ENCODE measurements around the gene IMP3.

The IMP3 gene

DNA sequence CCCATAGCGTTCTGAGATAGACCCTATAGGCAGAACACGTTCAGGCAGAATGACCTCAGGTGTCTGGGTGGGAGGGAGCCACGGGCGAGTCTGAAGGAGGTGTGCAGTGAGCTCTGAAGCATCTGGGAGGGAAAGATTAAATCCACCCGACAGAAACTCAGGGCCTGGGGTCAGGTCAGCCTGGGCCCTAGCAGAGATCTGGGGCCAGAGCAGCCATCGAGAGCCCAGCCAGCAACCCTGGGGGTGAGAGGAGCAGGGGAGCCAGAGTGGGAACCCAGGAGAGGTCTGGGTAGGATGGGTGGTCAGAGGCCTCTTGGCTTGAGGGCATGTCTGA is 29.8 kb upstream of the IMP3 start:
- no peak for DNase-seq (ENCODE audit: low spot score)
- TF ChIP-seq, protein P1, sequence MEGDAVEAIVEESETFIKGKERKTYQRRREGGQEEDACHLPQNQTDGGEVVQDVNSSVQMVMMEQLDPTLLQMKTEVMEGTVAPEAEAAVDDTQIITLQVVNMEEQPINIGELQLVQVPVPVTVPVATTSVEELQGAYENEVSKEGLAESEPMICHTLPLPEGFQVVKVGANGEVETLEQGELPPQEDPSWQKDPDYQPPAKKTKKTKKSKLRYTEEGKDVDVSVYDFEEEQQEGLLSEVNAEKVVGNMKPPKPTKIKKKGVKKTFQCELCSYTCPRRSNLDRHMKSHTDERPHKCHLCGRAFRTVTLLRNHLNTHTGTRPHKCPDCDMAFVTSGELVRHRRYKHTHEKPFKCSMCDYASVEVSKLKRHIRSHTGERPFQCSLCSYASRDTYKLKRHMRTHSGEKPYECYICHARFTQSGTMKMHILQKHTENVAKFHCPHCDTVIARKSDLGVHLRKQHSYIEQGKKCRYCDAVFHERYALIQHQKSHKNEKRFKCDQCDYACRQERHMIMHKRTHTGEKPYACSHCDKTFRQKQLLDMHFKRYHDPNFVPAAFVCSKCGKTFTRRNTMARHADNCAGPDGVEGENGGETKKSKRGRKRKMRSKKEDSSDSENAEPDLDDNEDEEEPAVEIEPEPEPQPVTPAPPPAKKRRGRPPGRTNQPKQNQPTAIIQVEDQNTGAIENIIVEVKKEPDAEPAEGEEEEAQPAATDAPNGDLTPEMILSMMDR (IDR thresholded peaks at IDR 0.05; ENCODE audit: extremely low read depth, missing control alignments), result no peak

DNA sequence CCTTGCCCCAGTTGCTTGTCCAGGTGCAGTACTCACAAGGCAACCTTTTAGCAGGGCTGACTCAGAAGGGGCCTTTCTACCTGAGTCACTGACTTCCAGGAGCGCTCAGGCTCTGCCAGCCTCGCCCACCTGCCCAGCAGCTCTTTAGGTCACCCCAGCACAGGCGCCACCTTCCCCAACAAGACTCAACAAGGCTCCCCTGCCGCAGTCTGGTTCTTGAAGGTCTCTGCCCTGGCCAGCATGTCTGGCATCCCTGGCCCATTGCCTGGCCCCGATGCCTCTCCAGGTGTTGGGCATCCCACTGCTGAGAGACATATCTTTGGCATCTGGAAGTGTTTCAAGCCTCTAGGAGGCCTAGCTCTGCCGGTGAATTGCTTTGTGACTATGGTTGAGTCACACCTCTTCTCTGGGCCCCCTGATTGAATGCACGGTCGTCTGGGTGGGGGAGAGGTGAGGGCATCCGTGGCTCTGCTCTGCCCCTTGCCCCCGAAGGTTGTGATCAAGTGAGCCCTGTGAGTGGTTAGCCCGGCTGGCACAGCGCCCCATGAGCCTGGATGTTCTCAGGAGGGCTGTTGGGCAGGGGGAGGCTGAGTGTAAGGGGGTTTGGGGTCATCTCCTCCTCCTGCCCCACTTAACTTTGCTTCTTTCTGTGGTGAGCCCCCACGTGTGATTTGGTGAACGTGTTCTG is 29.3 kb upstream of the IMP3 start:
- TF ChIP-seq, protein P1 (IDR thresholded peaks at IDR 0.05; ENCODE audit: extremely low read depth, missing control alignments), result no peak
- no peak for DNase-seq (ENCODE audit: low spot score)

DNA sequence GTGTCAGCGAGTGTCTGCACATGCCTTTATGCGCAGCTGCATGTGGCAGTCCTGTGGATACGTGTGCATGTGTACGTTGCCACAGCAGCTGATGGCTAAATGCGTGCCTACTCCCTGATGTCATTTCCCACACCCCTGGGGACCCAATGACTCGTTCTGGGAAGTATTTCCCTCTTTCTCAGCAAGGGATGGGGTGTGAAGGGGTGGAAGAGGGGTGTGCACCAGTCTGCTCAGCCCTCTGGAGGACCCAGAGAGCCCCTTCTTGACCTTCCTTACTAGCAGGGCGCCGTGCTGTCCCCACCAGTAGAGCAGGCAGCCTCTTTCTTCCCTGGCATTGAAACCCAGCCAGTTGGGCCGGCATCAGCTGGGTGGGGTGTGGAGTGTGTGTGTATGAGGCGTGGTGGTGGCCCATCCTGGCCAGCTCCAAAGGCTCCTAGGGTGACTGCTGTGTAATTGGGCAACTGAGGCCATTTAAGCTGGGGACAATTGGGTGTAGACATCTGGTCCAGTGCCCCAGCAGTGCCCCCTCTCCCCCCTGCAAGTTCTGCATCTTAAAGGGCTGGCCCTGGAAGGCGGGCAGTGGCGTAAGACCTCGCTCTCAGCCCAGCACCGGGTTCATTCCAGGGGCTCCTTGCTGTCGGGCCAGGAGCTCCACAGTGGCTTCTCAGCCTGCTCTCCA is 26.9 kb upstream of the IMP3 start:
- DNase-seq (ENCODE audit: low spot score), result no peak
- TF ChIP-seq, protein P1 (IDR thresholded peaks at IDR 0.05; ENCODE audit: extremely low read depth, missing control alignments), result no peak

DNA sequence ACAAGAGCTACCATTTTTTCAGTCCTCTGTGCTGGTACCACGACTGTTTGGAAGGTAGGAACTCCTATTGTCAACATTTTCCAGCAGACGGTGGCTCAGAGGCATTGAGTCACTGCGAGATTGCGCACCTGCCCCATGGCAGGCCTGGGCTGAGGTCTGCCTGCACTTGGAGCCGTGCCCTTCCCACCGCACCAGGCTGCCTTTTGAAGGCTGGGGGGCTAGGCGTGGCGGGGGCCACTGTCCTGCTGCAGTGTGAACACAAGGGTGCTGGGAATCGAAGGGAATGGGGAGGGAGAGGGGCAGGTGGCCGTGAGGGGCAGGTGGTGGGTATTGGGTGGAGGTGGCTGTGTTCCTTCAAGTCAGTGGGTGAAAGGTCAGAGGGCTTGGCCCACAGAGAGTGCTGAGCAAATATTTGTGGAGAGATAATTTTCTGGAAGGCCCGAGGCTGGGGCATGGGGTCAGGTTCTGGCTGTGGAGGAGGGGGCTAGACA is 24.0 kb upstream of the IMP3 start:
- no peak for DNase-seq (ENCODE audit: low spot score)
- TF ChIP-seq, protein P1 (IDR thresholded peaks at IDR 0.05; ENCODE audit: extremely low read depth, missing control alignments), result no peak

DNA sequence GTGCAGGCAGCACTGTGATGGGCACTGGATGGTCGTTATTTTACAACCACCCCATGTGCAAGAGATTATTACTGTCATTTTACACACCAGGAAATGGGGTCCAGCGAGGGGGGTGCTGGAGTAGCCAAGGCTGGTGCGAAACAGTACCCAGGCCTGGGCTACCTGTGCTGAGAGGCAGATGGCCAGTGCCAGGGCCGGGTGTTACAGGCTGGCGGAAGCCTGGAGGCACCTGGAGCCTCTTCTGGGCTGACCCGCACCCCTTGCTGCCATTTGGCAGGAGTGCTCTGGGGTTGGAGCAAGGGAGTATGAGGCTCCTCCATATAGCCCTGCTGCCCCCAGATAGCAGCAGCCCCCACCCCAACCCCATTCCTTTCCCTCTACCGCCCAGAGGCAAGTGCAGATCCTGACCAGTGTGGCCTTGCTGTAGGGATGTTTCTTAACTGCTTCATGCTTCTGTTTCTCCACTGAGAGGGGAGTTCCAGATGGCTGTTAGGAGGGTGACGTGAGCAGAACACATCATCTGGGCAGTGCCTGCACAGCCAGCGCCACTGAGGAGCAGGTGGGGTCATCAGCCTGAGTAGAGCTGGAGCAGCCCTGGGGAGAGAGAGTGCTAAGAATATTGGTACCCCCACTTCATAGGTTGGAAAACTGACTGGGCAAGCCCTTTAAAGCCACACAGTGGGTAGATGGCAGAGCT is 22.9 kb upstream of the IMP3 start:
- DNase-seq (ENCODE audit: low spot score), result no peak
- TF ChIP-seq, protein P1 (IDR thresholded peaks at IDR 0.05; ENCODE audit: extremely low read depth, missing control alignments), result no peak

DNA sequence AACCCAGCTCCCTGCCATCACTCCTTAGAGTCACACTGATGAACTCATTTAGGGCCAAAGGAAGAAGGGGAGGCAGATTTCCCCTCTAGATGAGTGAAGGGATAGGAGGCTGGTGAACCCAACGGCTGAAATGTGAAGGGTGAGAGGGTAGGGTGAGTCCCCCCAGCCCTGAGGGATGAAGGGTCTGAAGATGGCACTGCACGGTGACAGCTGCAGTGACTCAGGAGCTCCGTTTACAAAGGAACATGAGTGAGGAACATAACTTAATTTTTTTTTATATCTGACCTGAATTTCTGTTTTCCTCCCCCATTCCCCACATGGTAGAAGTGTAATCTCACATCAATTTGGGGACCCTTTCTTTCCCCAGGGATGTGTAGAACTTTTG is 21.7 kb upstream of the IMP3 start:
- TF ChIP-seq, protein P1 (IDR thresholded peaks at IDR 0.05; ENCODE audit: extremely low read depth, missing control alignments), result no peak

More for the DNA sequence above, 21.7 kb upstream of the IMP3 start:
- no peak for DNase-seq (ENCODE audit: low spot score)

Measured in GM20000 (cell line).